GM19035 (cell line): ENCODE results near the gene TUFM.
"Not testable (repeated sequence)": the region's sequence is repeated elsewhere in the genome, so short reads cannot be mapped to it uniquely, and the experiment has no call there.

Experiments
- ATAC-seq: cut with Tn5 transposase; IDR thresholded peaks from one replicate; pipeline ENCODE4 v1.9.1; 2021; ENCODE audit not compliant: unreplicated experiment

Gene TUFM

GRCh38 chr16:28846080-28846932 lies at the start of gene TUFM:
TUFM (minus strand) TSS chr16:28846348; CDS start chr16:28846269, 79 bp downstream.
- ATAC-seq = peak; percentile 87

GRCh38 chr16:28895609-28896008 lies 49.5 kb upstream of the TUFM start:
- no peak for ATAC-seq

GRCh38 chr16:28893291-28893690 lies 47.1 kb upstream of the TUFM start:
- ATAC-seq = no peak

GRCh38 chr16:28891964-28892890 lies 46.1 kb upstream of the TUFM start:
- no peak for ATAC-seq

- not testable (repeated sequence) for ATAC-seq
Measured at GRCh38 chr16:28890355-28890754, 44.2 kb upstream of the TUFM start.

- ATAC-seq = no peak
Measured at GRCh38 chr16:28886945-28887344, 40.8 kb upstream of the TUFM start.

- no peak for ATAC-seq
Measured at GRCh38 chr16:28884045-28884444, 37.9 kb upstream of the TUFM start.

GRCh38 chr16:28883221-28883996 lies 37.3 kb upstream of the TUFM start:
- ATAC-seq = no peak

- ATAC-seq = no peak
Measured at GRCh38 chr16:28882551-28883160, 36.5 kb upstream of the TUFM start.

- not testable (repeated sequence) for ATAC-seq
Measured at GRCh38 chr16:28881565-28881964, 35.4 kb upstream of the TUFM start.

- ATAC-seq = no peak
Measured at GRCh38 chr16:28880955-28881354, 34.8 kb upstream of the TUFM start.

GRCh38 chr16:28880589-28880915 lies 34.4 kb upstream of the TUFM start:
- no peak for ATAC-seq

- peak; percentile 84 for ATAC-seq
Measured at GRCh38 chr16:28879841-28880588, 33.9 kb upstream of the TUFM start.

- peak; percentile 34 for ATAC-seq
Measured at GRCh38 chr16:28879261-28879840, 33.2 kb upstream of the TUFM start.

GRCh38 chr16:28878083-28878926 lies 32.2 kb upstream of the TUFM start, which contains the start of gene ATP2A1:
ATP2A1 (plus strand) TSS chr16:28878488; CDS start chr16:28878672, 184 bp downstream.
- ATAC-seq = no peak

GRCh38 chr16:28877655-28878000 lies 31.5 kb upstream of the TUFM start:
- no peak for ATAC-seq

- no peak for ATAC-seq
Measured at GRCh38 chr16:28876973-28877654, 31.0 kb upstream of the TUFM start.

GRCh38 chr16:28876019-28876659 lies 30.0 kb upstream of the TUFM start:
- no peak for ATAC-seq
